K562 (cell line): ENCODE results near the gene HCRTR2. TPM values are rescaled to one million over a fixed set of nuclear protein-coding genes. Genes with fewer than 3 reads are reported as not detected.

ENCODE experiments used
- ATAC-seq: fragments of 200-7000 bp; cut with Tn5 transposase; 3 replicates; pipeline ENCODE4 v1.9.1; 2020; ENCODE audit warnings: moderate library complexity
- BruUV-seq: library from RNA; stranded (reverse); fragments of 400-500 nt; replicated peaks from 2 replicates; lab custom pipeline; 2021; lab: Mats Ljungman, UMichigan
- CTCF ChIA-PET: fragments of 300-600 bp; formaldehyde crosslinking; extraction: SDS; loops from one replicate; lab custom pipeline; 2021; ENCODE audit warnings: low intra/inter-chr PET ratio; lab: Yijun Ruan, JAX
- POLR2A ChIA-PET: fragments of 300-600, 350-650 bp; sonication (Branson Sonifier 250); formaldehyde crosslinking; extraction: SDS; loops from one replicate; lab custom pipeline; 2021; ENCODE audit warnings: antibody characterized with exemption, inconsistent platforms; lab: Yijun Ruan, JAX
- DNase-seq, 4 experiments: peaks; one replicate each; pipeline versions ENCODE4 v3.0.0 to v3.0.0-alpha.2; 2011 to 2018; ENCODE audit warnings: low spot score in 3 of 4, mixed read lengths in 3 of 4; ENCODE audit errors: extremely low read depth in 1 of 4
- FAIRE-seq: peaks from 2 replicates; lab custom pipeline; 2011; peaks lifted over from hg19 to GRCh38; lab: Jason Lieb, UNC
- H2AFZ ChIP-seq: 2 replicates; pipeline ENCODE4 v1.6.0; 2011; ENCODE audit warnings: low read depth, low read length, control low read depth, inconsistent platforms
- H3K27ac ChIP-seq: fragments of 200-600 bp; 3 replicates; pipeline ENCODE4 v1.8.0; 2011; ENCODE audit warnings: low read depth, mild to moderate bottlenecking, control low read depth, inconsistent platforms, low read length, moderate library complexity, mixed read lengths; ENCODE audit errors: extremely low read depth
- H3K27me3 ChIP-seq, 2 experiments: fragments of 300-600 bp in 1 of 2; 2 replicates in 1 of 2; 3 replicates in 1 of 2; pipeline versions ENCODE4 v1.6.0 to v1.8.0; 2011; ENCODE audit warnings: inconsistent platforms in 2 of 2, low read length in 2 of 2, mild to moderate bottlenecking in 1 of 2, mixed read lengths in 1 of 2, moderate library complexity in 1 of 2; ENCODE audit not compliant: control insufficient read depth in 2 of 2, insufficient read depth in 2 of 2
- H3K36me3 ChIP-seq: fragments of 300-600 bp; 3 replicates; pipeline ENCODE4 v1.8.0; 2011; ENCODE audit warnings: mild to moderate bottlenecking, low read length, inconsistent platforms; ENCODE audit not compliant: control insufficient read depth, insufficient read depth
- H3K4me1 ChIP-seq, 2 experiments: fragments of 200-600 bp in 1 of 2; replicated peaks in 1 of 2; 2 replicates in 1 of 2; 3 replicates in 1 of 2; pipeline versions ENCODE4 v1.5.1 to v1.8.0; 2011; ENCODE audit warnings: inconsistent platforms in 2 of 2, low read length in 2 of 2, mild to moderate bottlenecking in 1 of 2, mixed read lengths in 1 of 2, moderate library complexity in 1 of 2; ENCODE audit not compliant: control insufficient read depth in 2 of 2, insufficient read depth in 2 of 2
- H3K4me2 ChIP-seq: 2 replicates; pipeline ENCODE4 v1.6.1; 2011; ENCODE audit warnings: low read length, control low read depth, inconsistent platforms, mixed read lengths; ENCODE audit not compliant: insufficient read depth
- H3K4me3 ChIP-seq: fragments of 200-600 bp; sonication (generic), shearing (Covaris generic); 2 replicates; pipeline ENCODE4 v1.5.1; 2016; ENCODE audit warnings: control low read depth, inconsistent platforms
- H3K79me2 ChIP-seq: fragments of 200-600 bp; 3 replicates; pipeline ENCODE4 v1.8.0; 2011; ENCODE audit warnings: low read length, inconsistent platforms; ENCODE audit not compliant: control insufficient read depth, insufficient read depth
- H3K9ac ChIP-seq, 2 experiments: 2 replicates each; pipeline versions ENCODE4 v1.6.0 to v1.6.1; 2011; ENCODE audit warnings: low read depth in 2 of 2, low read length in 2 of 2, control low read depth in 1 of 2, inconsistent platforms in 1 of 2, mild to moderate bottlenecking in 1 of 2, mixed read lengths in 1 of 2; ENCODE audit not compliant: insufficient read depth in 1 of 2
- H3K9me1 ChIP-seq: one replicate; pipeline ENCODE4 v1.6.0; 2011; ENCODE audit warnings: inconsistent platforms, mild to moderate bottlenecking, low read length, moderate library complexity; ENCODE audit not compliant: control insufficient read depth, insufficient read depth
- H3K9me3 ChIP-seq: replicated peaks from 2 replicates; pipeline ENCODE4 v1.5.1; 2011; ENCODE audit warnings: low read depth, low read length, inconsistent platforms; ENCODE audit not compliant: control insufficient read depth, insufficient read depth
- H4K20me1 ChIP-seq: replicated peaks from 2 replicates; pipeline ENCODE4 v1.6.1; 2011; ENCODE audit warnings: low read length, inconsistent platforms, mixed read lengths; ENCODE audit not compliant: control insufficient read depth, insufficient read depth
- BACH1 ChIP-seq: fragments of 200-800 bp; sonication (Bioruptor generic); IDR thresholded peaks from 2 replicates; pipeline ENCODE4 v1.6.1; 2016; ENCODE audit warnings: missing genetic modification characterization, missing compliant biosample characterization
- DPF2 ChIP-seq: fragments of 450-650 bp; IDR thresholded peaks from 2 replicates; pipeline ENCODE4 v1.6.1; 2016
- MCM2 ChIP-seq: fragments of 450-650 bp; IDR thresholded peaks from 2 replicates; pipeline ENCODE4 v1.6.1; 2017; ENCODE audit warnings: low read depth, mild to moderate bottlenecking
- NCOA2 ChIP-seq, 2 experiments: fragments of 450-650 bp; IDR thresholded peaks; 2 replicates each; pipeline ENCODE4 v1.6.1; 2018; ENCODE audit warnings: mild to moderate bottlenecking in 2 of 2, moderate library complexity in 1 of 2; ENCODE audit not compliant: partially characterized antibody in 2 of 2
- PATZ1 ChIP-seq: fragments of 250-450 bp; sonication (Bioruptor Pico); IDR thresholded peaks from 2 replicates; pipeline ENCODE4 v1.5.0; 2020; ENCODE audit warnings: mild to moderate bottlenecking, borderline replicate concordance
- PRDM10 ChIP-seq: fragments of 450-650 bp; IDR thresholded peaks from 2 replicates; pipeline ENCODE4 v1.6.1; 2018; ENCODE audit not compliant: partially characterized antibody
- PREB ChIP-seq: sonication (generic); formaldehyde crosslinking; IDR thresholded peaks from 2 replicates; pipeline ENCODE4 v1.8.1; 2023; ENCODE audit warnings: mild to moderate bottlenecking, missing genetic modification reagents
- SRSF3 ChIP-seq: fragments of 200-400 bp; formaldehyde crosslinking; IDR thresholded peaks from 2 replicates; pipeline ENCODE4 v1.6.1; 2016; ENCODE audit warnings: mild to moderate bottlenecking, low read length, moderate library complexity; ENCODE audit not compliant: insufficient read depth
- TRIM24 ChIP-seq, 2 experiments: fragments of 450-650 bp; IDR thresholded peaks; 2 replicates each; pipeline ENCODE4 v1.6.1; 2016
- XRCC5 ChIP-seq: fragments of 200-400 bp; formaldehyde crosslinking; IDR thresholded peaks from 2 replicates; pipeline ENCODE4 v1.6.1; 2017; ENCODE audit warnings: low read depth, mild to moderate bottlenecking, low read length
- ZBTB1 ChIP-seq: sonication (generic); formaldehyde crosslinking; IDR thresholded peaks from 2 replicates; pipeline ENCODE4 v1.8.1; 2023; ENCODE audit warnings: missing genetic modification reagents, low read depth, mild to moderate bottlenecking, borderline replicate concordance
- ZNF766 ChIP-seq: fragments of 200-800 bp; sonication (Bioruptor generic); conservative IDR thresholded peaks from 2 replicates; pipeline ENCODE4 v1.6.1; 2016; ENCODE audit warnings: missing genetic modification characterization, missing compliant biosample characterization
- WGBS: fragments of 100-300 bp; shearing (Covaris generic); methylation state at CpG from one replicate; pipeline ENCODE4 v1.1.6; 2016; ENCODE audit warnings: low coverage, mixed read lengths; ENCODE audit not compliant: insufficient coverage; ENCODE audit errors: missing lambda C conversion rate; 5-methylcytosine and 5-hydroxymethylcytosine counted together
- in situ Hi-C: fragments of 300-500 bp; cut with MboI; formaldehyde crosslinking; loops from 4 replicates; pipeline ENCODE4 v1.15.0; 2018; ENCODE audit warnings: inconsistent platforms, mixed read lengths
- intact Hi-C: fragments of 100-400 bp; cut with micrococcal nuclease; formaldehyde crosslinking; loops from 2 replicates; pipeline ENCODE4 v1.14.2; 2022
- polyA plus RNA-seq, 8 experiments: library from polyadenylated mRNA; depleted of rRNA in 4 of 8; stranded (reverse) in 5 of 8; unstranded in 3 of 8; fragments of >200 nt; fragmentation: Nextera tagmentation in 2 of 8; fragmentation: Illumina TruSeq in 1 of 8; extraction: Ambion mirVana in 2 of 8; extraction: Trizol in 1 of 8; gene quantifications; 2 replicates each; pipeline versions ENCODE4 v1.2.1 to v1.2.3, GENCODE V29; 2011 to 2014; ENCODE audit warnings: inconsistent platforms in 1 of 8, missing spikeins in 1 of 8
- total RNA-seq, 7 experiments: library from RNA; depleted of rRNA in 6 of 7; stranded (reverse); fragments of >200 nt in 6 of 7; fragmentation: Illumina TruSeq in 2 of 7; extraction: Trizol in 2 of 7; gene quantifications; 2 replicates each; pipeline versions ENCODE4 v1.2.1 to v1.2.3, GENCODE V29; 2011 to 2021; ENCODE audit warnings: low replicate concordance in 1 of 7

HCRTR2 gene
- total and polyA plus RNA-seq, 9 of the 15 experiments (the other 6 are each of a cell fraction or from before 2014, with no cell fraction given), result not detected

GRCh38 chr6:55208478-55209458 lies 34.5 kb downstream of the HCRTR2 start:
- H4K20me1 ChIP-seq, result no peaks in the 10 kb centered on the region
- no peaks in the 10 kb centered on the region for H3K79me2 ChIP-seq
- 0% methylated on average over 3 of the region's 3 CpGs for WGBS
- H3K27ac ChIP-seq, result no peak overlapping the region
- ChIA-PET CTCF (no interaction called here), POLR2A (no interaction called here)
- H3K9ac ChIP-seq, result no peak overlapping the region
- no peaks in the 10 kb centered on the region for H3K36me3 ChIP-seq
- ATAC-seq (no peak), FAIRE-seq (no peak), DNase-seq (no peak)
- H3K4me2 ChIP-seq, result no peak overlapping the region
- BruUV-seq, result no TSS peak
- no peaks in the 10 kb centered on the region for H3K27me3 ChIP-seq
- H3K9me1 ChIP-seq, result no peaks in the 10 kb centered on the region
- no peaks in the 10 kb centered on the region for H3K9me3 ChIP-seq
- intact Hi-C loops (no loop called here), in situ Hi-C loops (no loop called here)
- H3K4me1 ChIP-seq, result no peaks in the 10 kb centered on the region
- H3K4me3 ChIP-seq, result no peak overlapping the region
- no peak overlapping the region for H2AFZ ChIP-seq
- TF ChIP-seq ZNF766 (CRISPR knock-in tag), result no peak
- no peak for TF ChIP-seq ZBTB1 (CRISPR knock-in tag)
- TF ChIP-seq SRSF3, result no peak
- no peak for TF ChIP-seq NCOA2 (IDR thresholded peaks at IDR 0.05; ENCODE audit: partially characterized antibody in 2 of 2)
- TF ChIP-seq MCM2, result no peak
- TF ChIP-seq DPF2, result no peak
- no peak for TF ChIP-seq PATZ1
- no peak for TF ChIP-seq PRDM10
- TF ChIP-seq XRCC5, result no peak
- TF ChIP-seq BACH1, result no peak
- no peak for TF ChIP-seq TRIM24 (IDR thresholded peaks at IDR 0.05)
- TF ChIP-seq PREB, result no peak
